Measurements from ENCODE around the gene NASP.

The NASP gene

DNA sequence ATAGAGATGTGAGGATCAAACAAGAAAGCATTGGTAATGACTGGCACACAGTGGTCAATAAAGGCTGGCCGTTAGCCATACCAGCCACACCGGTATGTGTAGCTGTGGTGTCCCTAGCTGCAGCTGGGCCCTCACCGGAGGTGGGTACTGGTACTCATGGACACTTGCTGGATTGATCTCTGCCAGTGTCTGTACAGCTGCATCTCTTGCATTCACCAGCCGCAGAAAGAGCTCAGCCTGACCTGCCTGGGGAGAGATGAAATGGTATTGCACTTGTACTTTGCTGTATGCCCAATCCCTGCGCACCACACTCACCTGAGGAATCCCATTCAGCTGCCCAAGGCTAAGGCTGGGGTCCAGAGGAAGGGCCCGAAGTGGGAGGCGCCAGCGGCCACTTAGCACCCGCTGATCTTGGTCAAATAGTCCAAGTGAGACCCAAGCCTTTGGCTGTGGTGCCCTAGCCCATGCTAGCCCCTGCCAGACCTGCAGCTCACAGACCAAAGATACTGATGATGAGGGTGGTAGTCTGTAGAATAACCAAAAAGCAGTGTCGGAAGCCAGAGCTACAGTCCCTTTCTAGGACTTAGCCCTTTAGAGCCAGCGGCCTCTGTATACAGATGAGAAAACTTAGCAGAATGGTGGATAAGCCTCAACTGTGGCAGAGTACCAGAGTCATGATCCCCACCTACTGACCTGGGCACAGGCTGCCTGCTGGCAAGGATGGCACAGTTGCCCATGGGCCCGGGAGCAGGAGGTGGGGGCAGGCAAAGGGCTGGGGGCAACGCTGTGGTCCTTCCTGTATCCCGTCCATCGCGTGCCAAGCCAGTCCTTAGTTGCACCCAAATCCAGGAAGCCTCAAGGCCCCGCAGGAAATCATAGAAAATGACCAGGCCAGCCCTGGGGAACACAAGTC lies 37.0 kb downstream of the NASP start:
- H3K4me1 ChIP-seq (ENCODE audit: insufficient read depth, low read length) = no peaks in the 10 kb centered on the region
- H3K9ac ChIP-seq (ENCODE audit: low read depth, low read length) = no peak overlapping the region
- peaks cover 22% of the 10 kb centered on the region for H3K36me3 ChIP-seq (ENCODE audit: insufficient read depth, low read length)
- no peaks in the 10 kb centered on the region for H3K9me3 ChIP-seq (ENCODE audit: control insufficient read depth, insufficient read depth, low read length)

DNA sequence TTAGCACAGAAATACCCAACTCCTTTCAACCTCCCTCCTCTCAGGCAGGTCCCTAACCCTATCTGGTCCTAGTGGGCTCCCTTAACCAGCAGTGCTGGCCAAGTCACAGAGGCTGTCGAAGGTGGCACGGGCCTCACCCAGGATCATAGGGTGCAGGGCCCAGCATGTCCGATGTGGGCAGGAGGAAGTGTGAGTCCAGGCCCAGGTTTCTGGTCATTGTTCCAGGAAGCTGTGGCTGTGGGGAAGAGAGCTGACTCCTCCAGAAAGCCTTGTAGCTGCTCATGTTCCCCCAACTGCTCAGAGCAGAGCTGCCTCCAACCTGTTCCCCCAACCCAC lies 37.6 kb downstream of the NASP start:
- Histone ChIP-seq H3K4me1 (ENCODE audit: insufficient read depth, low read length) (no peaks in the 10 kb centered on the region), H3K9me3 (ENCODE audit: control insufficient read depth, insufficient read depth, low read length) (no peaks in the 10 kb centered on the region), H3K36me3 (ENCODE audit: insufficient read depth, low read length) (peaks cover 16% of the 10 kb centered on the region), H3K9ac (ENCODE audit: low read depth, low read length) (no peak overlapping the region)

DNA sequence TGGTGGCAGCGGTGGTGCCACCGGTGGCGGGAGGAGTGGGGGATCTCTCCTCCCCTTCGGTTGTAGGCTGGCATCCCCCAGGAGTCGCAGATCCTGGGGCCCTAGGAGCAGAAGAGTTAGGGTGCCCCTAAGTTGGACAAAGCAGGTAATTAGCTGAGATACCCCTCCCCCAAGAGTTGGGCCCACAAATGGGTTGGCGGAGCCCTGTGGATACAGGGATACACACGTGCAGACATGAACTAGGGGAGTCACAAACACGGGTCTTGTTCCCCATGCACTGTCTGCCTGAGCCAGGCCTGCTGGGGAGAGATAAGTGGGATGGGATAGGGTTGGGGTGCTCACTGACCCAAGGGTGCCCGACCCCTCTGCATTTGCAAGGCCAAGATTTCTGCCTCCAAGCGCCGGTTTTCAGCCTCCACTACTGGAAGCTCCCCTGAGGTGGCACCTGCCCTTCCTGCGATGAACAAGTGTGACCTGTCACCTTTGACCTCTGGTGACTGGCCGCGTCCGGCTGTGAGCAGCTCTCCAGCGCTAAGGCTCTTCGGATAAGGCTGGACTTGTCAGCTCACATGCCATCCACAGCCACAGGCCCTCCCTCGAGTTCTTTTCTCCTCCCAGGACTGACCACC lies 38.2 kb downstream of the NASP start:
- Histone ChIP-seq H3K4me1 (ENCODE audit: insufficient read depth, low read length) (no peaks in the 10 kb centered on the region), H3K9ac (ENCODE audit: low read depth, low read length) (no peak overlapping the region), H3K36me3 (ENCODE audit: insufficient read depth, low read length) (peaks cover 13% of the 10 kb centered on the region), H3K9me3 (ENCODE audit: control insufficient read depth, insufficient read depth, low read length) (no peaks in the 10 kb centered on the region)

DNA sequence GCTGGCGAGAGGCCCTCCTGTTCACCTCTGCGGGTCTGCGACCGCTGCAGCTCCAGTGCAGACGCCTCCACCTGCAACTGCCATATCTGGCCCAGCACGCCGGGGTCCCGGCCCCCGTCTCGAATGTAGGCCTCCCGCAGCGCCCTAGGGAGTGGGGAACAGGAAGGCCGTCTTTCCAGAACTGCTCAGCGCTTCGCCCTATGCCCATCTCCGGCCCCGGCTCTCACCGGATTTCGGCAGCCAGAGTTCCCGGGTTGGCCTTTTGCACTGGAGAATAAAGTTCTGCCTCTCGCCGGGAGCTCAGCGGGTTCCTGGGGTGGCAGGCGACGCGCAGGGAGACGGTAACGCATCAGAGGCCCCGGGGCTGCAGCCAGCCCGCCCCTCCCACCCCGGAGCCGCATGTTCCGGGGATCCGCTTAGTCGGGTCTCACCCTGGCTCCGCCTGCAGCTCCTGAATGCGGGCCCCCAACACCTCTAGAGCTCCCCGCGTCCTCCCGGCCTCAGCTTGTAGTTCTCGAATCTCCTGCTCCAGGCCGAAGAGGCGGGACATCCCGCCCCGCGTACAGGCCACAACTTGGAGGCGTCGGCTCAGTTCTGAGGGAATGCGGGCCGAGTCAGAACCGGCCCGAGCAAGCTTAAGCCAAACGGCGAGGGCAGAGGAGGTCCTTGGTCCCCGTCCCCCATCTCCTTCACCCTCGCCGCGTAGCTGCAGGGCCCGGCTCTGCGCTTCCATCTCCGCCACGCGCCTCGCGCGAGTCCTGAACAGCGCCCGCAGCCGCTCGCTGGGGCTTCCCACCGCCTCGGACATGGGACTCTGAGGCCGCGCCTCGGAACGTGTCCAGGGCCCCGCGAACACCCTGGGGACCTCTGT lies 38.9 kb downstream of the NASP start:
- peaks cover 9% of the 10 kb centered on the region; the same call in 1 of the 2 replicates for H3K36me3 ChIP-seq (ENCODE audit: insufficient read depth, low read length)
- no peak overlapping the region for H3K9ac ChIP-seq (ENCODE audit: low read depth, low read length)
- no peaks in the 10 kb centered on the region for H3K4me1 ChIP-seq (ENCODE audit: insufficient read depth, low read length)
- H3K9me3 ChIP-seq (ENCODE audit: control insufficient read depth, insufficient read depth, low read length) = no peaks in the 10 kb centered on the region

DNA sequence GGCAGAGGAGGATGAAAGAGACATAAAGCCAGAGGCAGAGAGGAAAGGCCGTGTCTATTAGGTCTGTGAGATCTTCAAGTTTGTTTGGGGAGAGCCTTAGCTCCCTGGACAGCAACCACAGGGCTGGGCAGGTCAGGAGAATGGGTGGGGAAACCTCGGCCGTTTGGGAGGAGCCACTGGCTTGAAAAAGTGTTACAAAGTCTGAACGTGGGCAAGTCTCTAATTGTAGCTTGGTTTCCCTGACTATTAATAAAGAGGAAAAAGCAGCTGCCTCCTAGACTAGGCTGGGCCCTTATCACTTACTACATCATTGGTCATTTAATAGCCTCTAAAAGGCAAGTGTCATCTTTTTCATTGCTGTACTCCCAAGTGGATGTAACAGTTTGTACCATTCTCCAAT lies 40.1 kb downstream of the NASP start, which contains the start of gene CCDC17:
CCDC17 (minus strand) TSS at position 83 of the 400 bp plus-strand sequence. CDS start 145 bp downstream, outside the sequence.
- Histone ChIP-seq H3K9me3 (ENCODE audit: control insufficient read depth, insufficient read depth, low read length) (no peaks in the 10 kb centered on the region), H3K36me3 (ENCODE audit: insufficient read depth, low read length) (peaks cover 8% of the 10 kb centered on the region; the same call in 1 of the 2 replicates), H3K4me1 (ENCODE audit: insufficient read depth, low read length) (no peaks in the 10 kb centered on the region), H3K9ac (ENCODE audit: low read depth, low read length) (no peak within 1 kb of the TSS)

DNA sequence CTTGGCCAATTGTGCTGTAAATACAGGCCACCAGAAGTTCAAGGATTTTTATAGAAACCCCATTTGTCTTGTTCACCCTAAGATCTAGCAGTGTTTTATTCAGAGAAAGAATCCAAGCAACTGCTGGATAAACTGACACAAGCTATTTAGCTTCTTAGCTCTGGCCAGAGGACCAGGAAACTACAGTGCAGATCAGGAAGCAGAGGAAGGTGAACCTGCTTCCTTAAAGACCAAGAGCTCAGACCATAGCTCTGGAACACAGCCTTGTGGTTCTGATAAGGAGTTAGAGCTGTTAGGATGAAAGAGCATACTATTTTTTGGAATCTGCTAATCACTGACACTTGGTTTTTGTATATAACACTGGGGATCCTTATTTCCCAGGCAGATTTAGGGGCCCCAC lies 45.2 kb downstream of the NASP start:
- Histone ChIP-seq H3K4me1 (ENCODE audit: insufficient read depth, low read length) (no peaks in the 10 kb centered on the region), H3K9ac (ENCODE audit: low read depth, low read length) (no peak overlapping the region), H3K9me3 (ENCODE audit: control insufficient read depth, insufficient read depth, low read length) (no peaks in the 10 kb centered on the region), H3K36me3 (ENCODE audit: insufficient read depth, low read length) (peaks cover 28% of the 10 kb centered on the region)

DNA sequence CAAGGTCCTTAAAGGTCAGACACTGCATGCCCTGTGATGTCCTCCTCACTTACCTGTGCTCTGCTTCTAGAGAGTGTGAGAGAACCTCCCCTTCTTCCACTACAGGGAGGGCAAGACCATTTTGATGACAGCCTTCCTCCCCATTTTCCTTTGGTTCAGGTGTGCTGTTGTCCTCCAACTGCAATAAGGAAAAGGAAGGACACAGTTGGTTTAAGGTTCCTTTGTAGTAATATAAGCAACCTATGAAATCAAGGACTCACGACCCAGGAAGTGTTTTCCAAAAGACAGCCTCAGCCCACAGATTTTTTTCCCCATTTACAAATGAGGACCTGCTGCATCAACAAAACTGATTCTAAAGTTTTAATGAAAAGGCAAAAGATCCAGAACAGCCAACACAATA lies 46.6 kb downstream of the NASP start:
- Histone ChIP-seq H3K4me1 (ENCODE audit: insufficient read depth, low read length) (no peaks in the 10 kb centered on the region), H3K9ac (ENCODE audit: low read depth, low read length) (no peak overlapping the region), H3K36me3 (ENCODE audit: insufficient read depth, low read length) (peaks cover 40% of the 10 kb centered on the region)

DNA sequence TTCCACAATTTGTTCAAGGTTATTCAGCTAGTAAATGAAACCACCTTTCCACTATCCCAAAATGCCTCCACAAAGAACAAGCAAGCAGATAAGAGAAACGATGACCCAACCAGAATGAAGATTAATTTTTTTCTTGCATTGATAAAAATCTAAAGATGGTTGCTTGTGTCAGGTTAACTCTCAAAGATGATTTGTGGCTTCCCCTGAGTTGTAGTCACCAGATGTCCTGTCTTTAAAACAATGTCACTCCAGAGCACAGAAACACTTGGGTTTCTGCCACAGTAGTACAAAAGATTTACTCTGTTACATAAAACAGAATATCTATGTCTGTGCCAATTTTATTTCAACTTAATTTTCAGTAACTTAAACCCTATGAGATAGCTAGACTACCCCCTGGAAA lies 51.4 kb downstream of the NASP start:
- peaks cover 48% of the 10 kb centered on the region for H3K36me3 ChIP-seq (ENCODE audit: insufficient read depth, low read length)
- no peak overlapping the region; the same call in 1 of the 2 replicates for H3K9ac ChIP-seq (ENCODE audit: low read depth, low read length)
- H3K9me3 ChIP-seq (ENCODE audit: control insufficient read depth, insufficient read depth, low read length) = no peaks in the 10 kb centered on the region
- H3K4me1 ChIP-seq (ENCODE audit: insufficient read depth, low read length) = no peaks in the 10 kb centered on the region

More for the DNA sequence above, 46.6 kb downstream of the NASP start:
- H3K9me3 ChIP-seq (ENCODE audit: control insufficient read depth, insufficient read depth, low read length) = no peaks in the 10 kb centered on the region

DNA sequence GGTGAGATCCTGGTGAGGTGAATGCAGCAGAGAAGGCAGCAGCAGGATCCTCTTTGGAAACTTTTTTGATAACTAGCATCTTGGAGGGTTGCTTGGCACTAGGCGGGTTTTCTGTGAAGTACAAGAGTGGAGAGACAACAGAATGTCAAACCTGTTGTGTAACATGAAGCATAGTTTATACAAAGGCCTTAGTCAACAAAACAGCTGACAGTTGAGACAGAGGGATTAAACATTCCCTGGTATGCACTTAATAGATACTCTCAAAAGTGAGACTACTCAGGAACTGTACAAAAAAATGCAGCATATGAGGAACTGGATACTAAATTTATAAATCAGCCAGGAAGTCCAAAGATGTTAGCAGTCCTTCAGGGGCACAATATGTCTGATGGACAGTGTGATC lies 56.5 kb downstream of the NASP start:
- Histone ChIP-seq H3K9me3 (ENCODE audit: control insufficient read depth, insufficient read depth, low read length) (no peaks in the 10 kb centered on the region), H3K9ac (ENCODE audit: low read depth, low read length) (no peak overlapping the region), H3K36me3 (ENCODE audit: insufficient read depth, low read length) (peaks cover 26% of the 10 kb centered on the region), H3K4me1 (ENCODE audit: insufficient read depth, low read length) (no peaks in the 10 kb centered on the region)

DNA sequence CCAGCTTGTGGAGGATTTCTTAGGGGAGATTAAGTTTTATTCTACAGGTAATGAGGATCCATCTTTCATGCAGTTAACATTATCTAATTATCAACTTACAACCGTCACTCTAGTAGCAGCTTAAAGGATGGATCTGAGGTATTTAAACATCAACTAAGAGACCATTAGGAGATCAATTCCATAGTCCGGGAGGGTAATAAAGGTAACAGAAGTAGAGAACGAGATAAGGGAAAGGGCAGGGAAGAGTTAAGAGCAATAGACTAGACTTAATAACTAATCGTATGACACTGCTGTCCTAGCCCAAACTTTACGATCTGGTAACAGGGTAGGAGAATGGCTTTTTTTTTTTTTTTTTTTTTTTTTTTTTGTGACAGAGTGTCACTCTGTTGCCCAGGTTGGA lies 59.5 kb downstream of the NASP start:
- H3K4me1 ChIP-seq (ENCODE audit: insufficient read depth, low read length) = no peaks in the 10 kb centered on the region
- peaks cover 21% of the 10 kb centered on the region for H3K36me3 ChIP-seq (ENCODE audit: insufficient read depth, low read length)
- H3K9ac ChIP-seq (ENCODE audit: low read depth, low read length) = no peak overlapping the region
- H3K9me3 ChIP-seq (ENCODE audit: control insufficient read depth, insufficient read depth, low read length) = no peaks in the 10 kb centered on the region

DNA sequence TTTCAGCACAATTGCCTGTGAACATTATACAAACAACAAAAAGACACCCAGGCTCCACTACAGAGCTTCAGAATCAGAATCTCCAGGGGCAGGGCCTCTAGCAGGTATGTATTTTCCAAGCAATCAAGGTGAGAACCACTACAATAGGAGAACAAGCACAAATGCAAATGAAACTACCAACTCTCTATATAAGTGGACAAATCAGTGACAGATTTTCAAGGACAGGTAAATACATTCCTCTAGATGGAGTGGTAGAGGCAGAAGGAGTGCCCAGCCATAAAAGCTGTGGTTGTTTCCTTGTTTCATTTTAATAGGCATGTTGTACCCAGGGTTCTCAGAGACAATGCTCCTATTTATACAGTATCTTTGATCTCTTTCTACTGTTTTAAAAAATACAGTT lies 60.1 kb downstream of the NASP start:
- Histone ChIP-seq H3K4me1 (ENCODE audit: insufficient read depth, low read length) (no peaks in the 10 kb centered on the region), H3K36me3 (ENCODE audit: insufficient read depth, low read length) (peaks cover 15% of the 10 kb centered on the region), H3K9ac (ENCODE audit: low read depth, low read length) (no peak overlapping the region), H3K9me3 (ENCODE audit: control insufficient read depth, insufficient read depth, low read length) (no peaks in the 10 kb centered on the region)

DNA sequence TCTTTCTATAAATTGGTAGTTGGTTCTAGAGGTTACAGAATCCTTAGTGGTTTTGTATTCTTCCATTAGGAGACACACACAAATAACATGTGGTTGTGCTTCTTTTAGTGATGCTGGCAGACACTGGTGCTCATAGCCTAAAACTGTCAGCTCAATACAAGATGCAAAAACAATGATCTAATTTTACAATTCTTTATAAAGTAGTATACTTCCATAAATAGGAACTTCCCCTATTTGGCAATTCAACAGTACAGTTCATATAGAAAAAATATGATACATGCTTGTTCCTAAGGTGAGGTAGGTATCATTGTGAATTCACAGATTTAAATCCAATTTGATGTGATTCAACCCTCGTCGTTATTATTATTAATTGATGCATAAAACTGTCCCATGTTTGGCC lies 60.8 kb downstream of the NASP start:
- Histone ChIP-seq H3K9ac (ENCODE audit: low read depth, low read length) (no peak overlapping the region), H3K9me3 (ENCODE audit: control insufficient read depth, insufficient read depth, low read length) (no peaks in the 10 kb centered on the region), H3K4me1 (ENCODE audit: insufficient read depth, low read length) (no peaks in the 10 kb centered on the region), H3K36me3 (ENCODE audit: insufficient read depth, low read length) (peaks cover 12% of the 10 kb centered on the region)

DNA sequence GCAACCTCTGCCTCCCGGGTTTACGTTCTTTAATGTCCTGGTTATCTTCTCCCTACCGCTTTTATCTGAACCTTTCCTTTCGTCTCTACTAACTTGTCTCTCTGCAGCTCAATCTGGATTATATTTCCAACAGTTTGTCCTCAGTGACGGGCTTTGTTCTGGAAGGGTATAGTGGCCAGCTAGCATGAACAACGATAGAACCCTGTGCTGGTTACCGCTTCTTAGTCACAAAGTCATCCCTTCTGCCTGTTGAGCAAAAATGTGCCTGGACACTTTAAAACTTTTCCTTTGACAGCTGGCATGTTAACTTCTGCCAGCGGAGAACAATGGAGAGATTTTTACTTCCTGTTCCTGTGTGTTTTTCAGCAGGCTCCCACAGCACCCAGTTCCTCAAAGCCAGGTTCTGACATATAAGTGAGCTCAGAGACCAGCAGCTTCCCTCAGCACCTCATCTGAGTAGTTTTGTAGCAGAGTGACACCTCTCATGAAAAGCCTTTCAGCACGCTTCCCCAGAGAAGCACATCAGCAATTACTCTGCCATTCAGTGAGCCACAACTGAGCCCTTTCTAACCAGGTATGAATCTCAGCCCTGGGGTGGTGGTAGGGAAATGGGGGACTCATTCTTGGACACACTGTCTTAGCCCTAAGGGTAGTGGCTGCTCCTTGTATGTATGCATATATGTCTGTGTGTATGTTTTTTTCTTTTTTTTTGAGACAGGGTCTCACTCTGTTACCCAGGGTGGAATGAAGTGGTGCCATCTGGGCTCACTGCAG lies 63.6 kb downstream of the NASP start:
- H3K9me3 ChIP-seq (ENCODE audit: control insufficient read depth, insufficient read depth, low read length) = no peaks in the 10 kb centered on the region
- peaks cover 9% of the 10 kb centered on the region for H3K36me3 ChIP-seq (ENCODE audit: insufficient read depth, low read length)
- H3K9ac ChIP-seq (ENCODE audit: low read depth, low read length) = no peak overlapping the region
- H3K4me1 ChIP-seq (ENCODE audit: insufficient read depth, low read length) = no peaks in the 10 kb centered on the region
